ENCODE results near the gene GRIN2D.
"Not testable (repeated sequence)": the region's sequence is repeated elsewhere in the genome, so short reads cannot be mapped to it uniquely, and the experiment has no call there.

Gene GRIN2D

DNA sequence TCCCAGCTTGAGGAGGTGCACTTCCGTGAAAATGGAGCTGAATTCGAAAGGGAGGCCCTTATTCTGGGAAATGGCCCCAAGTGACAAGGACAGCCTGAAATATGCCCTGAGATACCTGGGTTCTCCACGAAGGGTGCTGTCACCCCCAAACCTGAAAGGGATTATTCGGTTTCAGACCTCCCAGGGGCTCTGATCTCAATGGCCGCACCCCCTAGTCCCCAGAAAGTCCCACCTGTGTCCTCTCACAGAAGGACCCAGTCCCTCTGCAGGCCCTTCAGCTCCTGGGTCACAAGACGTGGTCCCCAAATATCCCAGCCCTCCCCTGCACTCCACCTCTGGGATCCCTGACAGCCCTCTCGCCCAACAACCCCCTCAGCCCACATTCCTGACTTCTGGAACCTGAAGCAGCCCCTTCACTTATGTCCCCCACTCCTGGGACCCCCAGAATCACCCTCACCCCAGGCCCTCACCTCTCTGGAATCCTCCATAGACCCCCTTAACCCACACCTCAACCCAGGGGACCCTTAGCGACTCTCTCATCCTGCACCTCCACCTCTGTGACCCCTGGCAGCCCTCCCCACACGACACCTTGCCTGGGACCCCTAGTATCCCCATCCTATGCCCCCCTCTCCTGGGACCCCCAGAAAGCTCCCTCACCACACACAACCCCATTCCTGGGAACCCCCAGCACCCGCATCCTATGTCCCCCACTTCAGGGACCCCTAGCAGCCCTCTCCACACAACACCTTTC, 28.7 kb upstream of the GRIN2D start:
- H3K9me3 ChIP-seq (ENCODE audit: low read depth, low read length): no peaks in the 10 kb centered on the region
- H3K4me3 ChIP-seq: no peak overlapping the region
- H3K27ac ChIP-seq: peak overlapping the region; percentile 78
- H3K36me3 ChIP-seq (ENCODE audit: insufficient read depth, low read length): no peaks in the 10 kb centered on the region
- H3K9ac ChIP-seq (ENCODE audit: insufficient read length): peak overlapping the region; percentile 32
- no peak for DNase-seq (ENCODE audit: low read depth, low spot score)
- TF ChIP-seq POLR2AphosphoS5 (IDR thresholded peaks at IDR 0.05; ENCODE audit: borderline replicate concordance, low read depth, low read length): no peak
- no peak for TF ChIP-seq EZH2 (IDR thresholded peaks at IDR 0.05)
- no peak for TF ChIP-seq FOXP2 (optimal IDR thresholded peaks at IDR 0.05; ENCODE audit: control extremely low read depth, extremely low read length, insufficient read depth)

DNA sequence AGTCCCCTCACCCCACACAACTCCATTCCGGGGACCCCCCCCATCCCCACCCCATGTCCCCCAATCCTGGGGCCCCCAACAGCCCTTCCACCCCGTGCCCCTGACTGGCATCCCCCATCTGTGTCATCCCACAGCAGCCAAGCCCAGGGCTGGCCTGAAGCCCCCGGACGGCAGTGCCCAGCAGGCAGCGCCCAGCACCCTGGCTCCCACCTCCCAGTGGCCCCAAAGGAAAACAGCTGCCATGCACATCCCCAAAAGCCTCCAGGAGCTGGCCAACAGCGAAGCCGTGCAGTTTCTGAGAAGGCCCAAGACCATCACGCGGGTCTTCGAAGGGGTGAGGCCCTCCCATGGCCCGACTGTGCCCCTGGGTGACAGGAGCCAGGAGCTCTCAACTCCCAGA, 27.9 kb upstream of the GRIN2D start:
- TF ChIP-seq EZH2 (IDR thresholded peaks at IDR 0.05) (no peak), FOXP2 (optimal IDR thresholded peaks at IDR 0.05; ENCODE audit: control extremely low read depth, extremely low read length, insufficient read depth) (no peak)
- no peak overlapping the region for H3K27ac ChIP-seq

DNA sequence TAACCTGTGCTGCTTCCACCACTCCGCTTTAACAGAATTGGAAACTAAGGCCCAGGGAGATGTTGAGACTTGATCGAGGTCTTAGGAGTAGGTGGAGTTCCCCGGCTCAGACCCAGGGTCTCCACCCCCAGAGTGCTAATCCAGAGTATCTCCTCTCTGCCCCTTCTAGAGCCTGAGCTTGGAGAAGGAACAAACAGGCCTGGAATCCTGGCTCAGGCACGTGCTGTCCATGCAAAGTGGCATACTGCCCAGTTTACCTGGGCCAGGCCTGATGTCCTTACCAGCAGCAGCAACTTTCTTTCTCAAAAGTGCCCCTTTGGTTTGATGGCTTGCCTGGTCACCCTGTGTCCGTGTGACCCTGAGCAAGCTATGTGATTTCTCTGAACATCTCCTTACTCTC, 25.6 kb upstream of the GRIN2D start:
- H3K27ac ChIP-seq: peak overlapping the region; percentile 61
- no peak overlapping the region for H3K9ac ChIP-seq (ENCODE audit: insufficient read length)
- H3K4me3 ChIP-seq: no peak overlapping the region
- H3K36me3 ChIP-seq (ENCODE audit: insufficient read depth, low read length): no peaks in the 10 kb centered on the region
- no peaks in the 10 kb centered on the region for H3K9me3 ChIP-seq (ENCODE audit: low read depth, low read length)
- DNase-seq (ENCODE audit: low read depth, low spot score): no peak
- no peak for TF ChIP-seq POLR2AphosphoS5 (IDR thresholded peaks at IDR 0.05; ENCODE audit: borderline replicate concordance, low read depth, low read length)
- TF ChIP-seq EZH2 (IDR thresholded peaks at IDR 0.05): no peak
- TF ChIP-seq FOXP2 (optimal IDR thresholded peaks at IDR 0.05; ENCODE audit: control extremely low read depth, extremely low read length, insufficient read depth): no peak

More for the DNA sequence above, 27.9 kb upstream of the GRIN2D start:
- no peaks in the 10 kb centered on the region for H3K9me3 ChIP-seq (ENCODE audit: low read depth, low read length)
- H3K9ac ChIP-seq (ENCODE audit: insufficient read length): no peak overlapping the region
- no peaks in the 10 kb centered on the region for H3K36me3 ChIP-seq (ENCODE audit: insufficient read depth, low read length)
- no peak for DNase-seq (ENCODE audit: low read depth, low spot score)
- no peak overlapping the region for H3K4me3 ChIP-seq

DNA sequence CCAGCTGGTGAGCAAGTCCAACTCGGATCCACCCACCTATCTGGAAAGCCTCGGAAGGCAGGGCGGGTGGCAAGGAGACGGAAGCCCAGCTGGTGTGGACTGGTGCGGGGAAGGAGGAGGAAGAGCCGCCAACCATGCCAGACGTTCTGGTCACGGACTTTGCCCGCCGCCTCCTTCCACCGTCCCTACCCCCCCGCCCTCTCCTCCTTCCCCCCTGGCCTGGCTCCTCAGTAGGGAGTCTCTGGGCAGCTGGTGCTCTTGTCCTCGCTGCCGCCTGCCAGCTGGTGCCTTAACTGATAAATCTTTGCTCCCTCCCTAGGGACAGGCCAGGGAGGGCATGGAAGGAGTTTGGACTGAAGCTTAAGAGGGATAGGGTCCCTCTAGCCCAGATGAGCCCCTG, 24.5 kb upstream of the GRIN2D start:
- Histone ChIP-seq H3K27ac (no peak overlapping the region), H3K4me3 (no peak overlapping the region), H3K9ac (ENCODE audit: insufficient read length) (no peak overlapping the region), H3K9me3 (ENCODE audit: low read depth, low read length) (no peaks in the 10 kb centered on the region), H3K36me3 (ENCODE audit: insufficient read depth, low read length) (no peaks in the 10 kb centered on the region)
- TF ChIP-seq EZH2 (IDR thresholded peaks at IDR 0.05): no peak
- TF ChIP-seq FOXP2 (optimal IDR thresholded peaks at IDR 0.05; ENCODE audit: control extremely low read depth, extremely low read length, insufficient read depth): no peak
- TF ChIP-seq POLR2AphosphoS5 (IDR thresholded peaks at IDR 0.05; ENCODE audit: borderline replicate concordance, low read depth, low read length): no peak
- no peak for DNase-seq (ENCODE audit: low read depth, low spot score)

DNA sequence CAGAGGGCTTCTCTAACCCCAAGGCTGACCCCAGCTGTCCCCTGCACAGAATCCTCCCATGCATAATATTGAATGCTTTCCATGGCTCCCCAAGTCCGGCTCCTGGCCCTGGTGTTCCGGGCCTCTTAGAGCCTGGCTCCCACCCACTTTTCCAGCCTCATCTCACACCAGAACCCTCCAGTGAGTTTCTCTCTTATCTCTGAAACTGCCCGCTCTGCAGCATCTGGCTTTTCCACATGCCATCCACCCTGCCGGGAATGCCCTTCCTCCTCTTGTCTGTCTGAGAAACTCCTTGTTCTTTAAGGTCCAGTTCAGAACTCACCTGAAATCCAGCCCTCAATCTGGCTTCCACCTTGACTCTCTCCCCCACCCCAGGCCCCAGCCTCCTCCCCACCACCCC, 22.5 kb upstream of the GRIN2D start:
- TF ChIP-seq EZH2 (IDR thresholded peaks at IDR 0.05) (no peak), FOXP2 (optimal IDR thresholded peaks at IDR 0.05; ENCODE audit: control extremely low read depth, extremely low read length, insufficient read depth) (no peak), POLR2AphosphoS5 (IDR thresholded peaks at IDR 0.05; ENCODE audit: borderline replicate concordance, low read depth, low read length) (no peak)
- no peak for DNase-seq (ENCODE audit: low read depth, low spot score)
- Histone ChIP-seq H3K9ac (ENCODE audit: insufficient read length) (no peak overlapping the region), H3K27ac (no peak overlapping the region), H3K9me3 (ENCODE audit: low read depth, low read length) (no peaks in the 10 kb centered on the region), H3K36me3 (ENCODE audit: insufficient read depth, low read length) (no peaks in the 10 kb centered on the region), H3K4me3 (no peak overlapping the region)

DNA sequence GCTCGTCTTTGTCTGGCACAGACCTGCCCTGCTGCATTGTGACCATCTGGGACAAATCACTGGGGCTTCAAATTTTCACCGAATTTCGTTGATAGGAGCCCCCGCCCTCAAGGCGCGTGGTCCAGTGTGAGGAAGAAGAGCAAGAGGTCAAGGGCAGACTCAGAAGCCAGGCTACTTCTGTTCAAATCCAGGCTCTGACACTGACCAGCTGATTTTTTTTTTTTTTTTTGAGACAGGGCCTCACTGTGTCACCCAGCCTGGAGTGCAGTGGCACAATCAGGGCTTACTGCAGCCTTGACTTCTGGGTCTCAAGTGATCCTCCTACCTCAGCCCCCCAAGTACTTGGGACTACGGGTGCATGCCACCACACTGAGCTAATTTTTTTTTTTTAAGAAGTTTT, 22.1 kb upstream of the GRIN2D start:
- Histone ChIP-seq H3K4me3 (no peak overlapping the region), H3K27ac (peak overlapping the region; percentile 91; the same call in 1 of the 2 replicates), H3K36me3 (ENCODE audit: insufficient read depth, low read length) (no peaks in the 10 kb centered on the region), H3K9me3 (ENCODE audit: low read depth, low read length) (no peaks in the 10 kb centered on the region), H3K9ac (ENCODE audit: insufficient read length) (no peak overlapping the region)
- DNase-seq (ENCODE audit: low read depth, low spot score): no peak
- TF ChIP-seq EZH2 (IDR thresholded peaks at IDR 0.05) (no peak), POLR2AphosphoS5 (IDR thresholded peaks at IDR 0.05; ENCODE audit: borderline replicate concordance, low read depth, low read length) (no peak), FOXP2 (optimal IDR thresholded peaks at IDR 0.05; ENCODE audit: control extremely low read depth, extremely low read length, insufficient read depth) (no peak)

DNA sequence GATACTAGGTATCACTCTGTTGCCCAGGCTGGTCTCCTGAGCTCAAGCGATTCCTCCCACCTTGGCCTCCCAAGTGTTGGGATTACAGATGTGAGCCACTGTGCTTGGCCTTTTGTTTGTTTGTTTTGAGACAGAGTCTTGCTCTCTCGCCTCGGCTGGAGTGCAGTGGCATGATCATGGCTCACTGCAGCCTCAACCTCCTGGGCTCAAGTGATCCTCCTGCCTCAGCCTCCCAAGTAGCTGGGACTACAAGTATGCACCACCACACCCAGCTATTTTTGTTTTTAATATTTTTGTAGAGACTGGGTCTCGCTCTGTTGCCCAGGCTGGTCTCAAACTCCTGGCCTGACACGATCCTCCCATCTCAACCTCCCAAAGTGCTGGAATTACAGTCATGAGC, 21.7 kb upstream of the GRIN2D start:
- H3K27ac ChIP-seq: peak overlapping the region; percentile 91
- H3K9ac ChIP-seq (ENCODE audit: insufficient read length); H3K9me3 ChIP-seq (ENCODE audit: low read depth, low read length); H3K36me3 ChIP-seq (ENCODE audit: insufficient read depth, low read length); DNase-seq (ENCODE audit: low read depth, low spot score); H3K4me3 ChIP-seq: not testable (repeated sequence)

DNA sequence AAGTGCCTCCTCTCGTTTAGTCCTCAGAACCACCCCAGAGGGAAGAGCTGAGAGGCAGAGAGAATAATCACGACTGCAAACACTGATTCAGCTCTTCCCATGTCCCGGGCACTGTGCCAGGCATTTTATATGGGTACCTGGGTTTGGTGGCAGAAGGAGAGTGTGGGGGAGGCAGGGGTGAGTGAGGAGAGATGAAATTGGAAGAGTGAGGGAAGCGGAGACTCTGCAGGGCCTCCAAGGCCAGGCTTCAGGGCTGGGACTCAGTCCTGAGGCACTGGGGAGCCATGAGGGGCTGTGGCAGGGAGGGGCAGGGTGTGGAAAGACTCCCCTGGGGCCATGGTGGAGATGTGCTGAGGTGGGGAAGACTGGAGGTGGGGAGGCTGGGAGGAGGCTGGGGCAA, 20.6 kb upstream of the GRIN2D start:
- no peaks in the 10 kb centered on the region for H3K9me3 ChIP-seq (ENCODE audit: low read depth, low read length)
- H3K27ac ChIP-seq: peak overlapping the region; percentile 91

DNA sequence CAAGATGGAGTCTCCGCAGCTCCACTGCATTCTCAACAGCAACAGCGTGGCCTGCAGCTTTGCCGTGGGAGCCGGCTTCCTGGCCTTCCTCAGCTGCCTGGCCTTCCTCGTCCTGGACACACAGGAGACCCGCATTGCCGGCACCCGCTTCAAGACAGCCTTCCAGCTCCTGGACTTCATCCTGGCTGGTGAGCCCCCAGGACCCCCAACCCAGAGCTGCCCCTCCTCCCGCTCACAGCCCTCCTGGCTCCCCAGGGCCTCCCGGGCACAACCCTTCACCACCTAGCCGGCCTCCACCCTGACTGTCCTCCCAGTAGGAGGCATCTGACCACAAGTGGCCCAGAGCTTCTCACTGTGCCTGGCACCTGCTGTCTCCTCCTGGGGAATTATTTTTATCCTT, 19.9 kb upstream of the GRIN2D start:
- Histone ChIP-seq H3K27ac (no peak overlapping the region; the same call in 1 of the 2 replicates), H3K9me3 (ENCODE audit: low read depth, low read length) (no peaks in the 10 kb centered on the region), H3K36me3 (ENCODE audit: insufficient read depth, low read length) (no peaks in the 10 kb centered on the region), H3K4me3 (no peak overlapping the region), H3K9ac (ENCODE audit: insufficient read length) (no peak overlapping the region)
- TF ChIP-seq FOXP2 (optimal IDR thresholded peaks at IDR 0.05; ENCODE audit: control extremely low read depth, extremely low read length, insufficient read depth) (no peak), EZH2 (IDR thresholded peaks at IDR 0.05) (no peak)
- no peak for DNase-seq (ENCODE audit: low read depth, low spot score)

More for the DNA sequence above, 20.6 kb upstream of the GRIN2D start:
- TF ChIP-seq POLR2AphosphoS5 (IDR thresholded peaks at IDR 0.05; ENCODE audit: borderline replicate concordance, low read depth, low read length): peak; percentile 53; the same call in 1 of the 2 replicates
- TF ChIP-seq FOXP2 (optimal IDR thresholded peaks at IDR 0.05; ENCODE audit: control extremely low read depth, extremely low read length, insufficient read depth): no peak
- TF ChIP-seq EZH2 (IDR thresholded peaks at IDR 0.05): no peak
- DNase-seq (ENCODE audit: low read depth, low spot score): peak; percentile 78
- H3K4me3 ChIP-seq: peak overlapping the region; percentile 51
- peak overlapping the region; percentile 34 for H3K9ac ChIP-seq (ENCODE audit: insufficient read length)
- H3K36me3 ChIP-seq (ENCODE audit: insufficient read depth, low read length): no peaks in the 10 kb centered on the region
